Measurements from ENCODE around the gene BLID.

Gene BLID

GRCh38 chr11:122082205-122082604 is 33.8 kb downstream of the BLID start:
- Histone ChIP-seq H3K4me3 (ENCODE audit: insufficient read depth, low read depth, low read length) (no peak overlapping the region), H3K27ac (ENCODE audit: insufficient read depth, low read depth, low read length, poor library complexity, severe bottlenecking) (no peak overlapping the region), H3K36me3 (ENCODE audit: control insufficient read depth, insufficient read depth, low read length) (no peaks in the 10 kb centered on the region), H3K9me3 (ENCODE audit: control insufficient read depth, low read length) (no peaks in the 10 kb centered on the region), H3K27me3 (ENCODE audit: control insufficient read depth, insufficient read depth, low read length, poor library complexity, severe bottlenecking) (no peaks in the 10 kb centered on the region), H3K4me1 (ENCODE audit: control insufficient read depth, insufficient read depth, low read length) (peaks cover 6% of the 10 kb centered on the region)
- WGBS, 2 experiments, result 93 to 98% methylated on average over 2 of the region's 2 CpGs

- no peaks in the 10 kb centered on the region for H3K27me3 ChIP-seq (ENCODE audit: control insufficient read depth, insufficient read depth, low read length, poor library complexity, severe bottlenecking)
- H3K4me1 ChIP-seq (ENCODE audit: control insufficient read depth, insufficient read depth, low read length), result peaks cover 4% of the 10 kb centered on the region
- no peak overlapping the region for H3K27ac ChIP-seq (ENCODE audit: insufficient read depth, low read depth, low read length, poor library complexity, severe bottlenecking)
- H3K9me3 ChIP-seq (ENCODE audit: control insufficient read depth, low read length), result no peaks in the 10 kb centered on the region
- no peak overlapping the region for H3K4me3 ChIP-seq (ENCODE audit: insufficient read depth, low read depth, low read length)
- H3K36me3 ChIP-seq (ENCODE audit: control insufficient read depth, insufficient read depth, low read length), result no peaks in the 10 kb centered on the region
Measured at GRCh38 chr11:122081073-122081472, 34.9 kb downstream of the BLID start.

- Histone ChIP-seq H3K27me3 (ENCODE audit: control insufficient read depth, insufficient read depth, low read length, poor library complexity, severe bottlenecking) (no peaks in the 10 kb centered on the region), H3K27ac (ENCODE audit: insufficient read depth, low read depth, low read length, poor library complexity, severe bottlenecking) (no peak overlapping the region), H3K36me3 (ENCODE audit: control insufficient read depth, insufficient read depth, low read length) (no peaks in the 10 kb centered on the region), H3K9me3 (ENCODE audit: control insufficient read depth, low read length) (no peaks in the 10 kb centered on the region), H3K4me3 (ENCODE audit: insufficient read depth, low read depth, low read length) (no peak overlapping the region), H3K4me1 (ENCODE audit: control insufficient read depth, insufficient read depth, low read length) (no peaks in the 10 kb centered on the region)
- 80 to 100% methylated on average over 1 of the region's 1 CpG for WGBS, 2 experiments
Measured at GRCh38 chr11:122077459-122077858, 38.6 kb downstream of the BLID start.

GRCh38 chr11:122076512-122077120 is 39.4 kb downstream of the BLID start:
- Histone ChIP-seq H3K4me1 (ENCODE audit: control insufficient read depth, insufficient read depth, low read length) (no peaks in the 10 kb centered on the region), H3K27me3 (ENCODE audit: control insufficient read depth, insufficient read depth, low read length, poor library complexity, severe bottlenecking) (no peaks in the 10 kb centered on the region), H3K36me3 (ENCODE audit: control insufficient read depth, insufficient read depth, low read length) (no peaks in the 10 kb centered on the region), H3K9me3 (ENCODE audit: control insufficient read depth, low read length) (no peaks in the 10 kb centered on the region), H3K27ac (ENCODE audit: insufficient read depth, low read depth, low read length, poor library complexity, severe bottlenecking) (no peak overlapping the region), H3K4me3 (ENCODE audit: insufficient read depth, low read depth, low read length) (no peak overlapping the region)
- 91 to 94% methylated on average over 6 of the region's 6 CpGs for WGBS, 2 experiments

- H3K4me3 ChIP-seq (ENCODE audit: insufficient read depth, low read depth, low read length), result no peak overlapping the region
- no peaks in the 10 kb centered on the region for H3K27me3 ChIP-seq (ENCODE audit: control insufficient read depth, insufficient read depth, low read length, poor library complexity, severe bottlenecking)
- H3K4me1 ChIP-seq (ENCODE audit: control insufficient read depth, insufficient read depth, low read length), result peaks cover 4% of the 10 kb centered on the region
- 94 to 95% methylated on average over 2 to 3 of the region's 3 CpGs for WGBS, 2 experiments
- H3K27ac ChIP-seq (ENCODE audit: insufficient read depth, low read depth, low read length, poor library complexity, severe bottlenecking), result no peak overlapping the region
- H3K9me3 ChIP-seq (ENCODE audit: control insufficient read depth, low read length), result no peaks in the 10 kb centered on the region
- H3K36me3 ChIP-seq (ENCODE audit: control insufficient read depth, insufficient read depth, low read length), result no peaks in the 10 kb centered on the region
Measured at GRCh38 chr11:122075016-122075415, 41.0 kb downstream of the BLID start.

GRCh38 chr11:122074022-122074421 is 42.0 kb downstream of the BLID start:
- Histone ChIP-seq H3K9me3 (ENCODE audit: control insufficient read depth, low read length) (no peaks in the 10 kb centered on the region), H3K27ac (ENCODE audit: insufficient read depth, low read depth, low read length, poor library complexity, severe bottlenecking) (no peak overlapping the region), H3K4me1 (ENCODE audit: control insufficient read depth, insufficient read depth, low read length) (peaks cover 11% of the 10 kb centered on the region), H3K27me3 (ENCODE audit: control insufficient read depth, insufficient read depth, low read length, poor library complexity, severe bottlenecking) (no peaks in the 10 kb centered on the region), H3K4me3 (ENCODE audit: insufficient read depth, low read depth, low read length) (no peak overlapping the region), H3K36me3 (ENCODE audit: control insufficient read depth, insufficient read depth, low read length) (no peaks in the 10 kb centered on the region)

DNA sequence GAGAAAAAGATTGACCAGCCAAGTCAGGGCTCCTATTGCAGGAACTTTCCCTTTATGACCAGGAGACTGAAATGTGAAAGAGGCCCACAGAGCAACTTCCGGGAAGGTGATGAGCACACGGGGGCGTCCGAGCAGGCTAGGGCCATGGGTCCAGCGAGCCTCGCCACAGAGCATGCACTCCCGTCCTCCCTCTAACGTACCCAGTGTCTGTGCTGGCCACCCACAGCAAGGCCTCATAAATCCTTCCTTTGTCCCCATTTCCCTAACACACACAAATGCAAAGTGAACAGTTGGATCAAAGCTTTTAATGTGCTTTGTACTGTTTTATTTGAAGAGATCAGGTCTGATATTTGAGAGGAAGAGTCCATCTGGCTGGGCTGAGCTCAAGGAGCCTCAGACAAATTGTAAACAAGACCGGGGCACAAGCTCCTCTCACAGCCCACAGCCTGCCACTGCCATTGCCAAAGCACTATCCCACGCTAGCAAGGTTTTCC is 44.3 kb downstream of the BLID start:
- WGBS, 2 experiments, result 79 to 81% methylated on average over 10 of the region's 10 CpGs
- no peaks in the 10 kb centered on the region for H3K9me3 ChIP-seq (ENCODE audit: control insufficient read depth, low read length)
- H3K27ac ChIP-seq (ENCODE audit: insufficient read depth, low read depth, low read length, poor library complexity, severe bottlenecking), result no peak overlapping the region
- H3K36me3 ChIP-seq (ENCODE audit: control insufficient read depth, insufficient read depth, low read length), result no peaks in the 10 kb centered on the region
- H3K4me3 ChIP-seq (ENCODE audit: insufficient read depth, low read depth, low read length), result no peak overlapping the region
- no peaks in the 10 kb centered on the region for H3K27me3 ChIP-seq (ENCODE audit: control insufficient read depth, insufficient read depth, low read length, poor library complexity, severe bottlenecking)
- peaks cover 11% of the 10 kb centered on the region for H3K4me1 ChIP-seq (ENCODE audit: control insufficient read depth, insufficient read depth, low read length)

DNA sequence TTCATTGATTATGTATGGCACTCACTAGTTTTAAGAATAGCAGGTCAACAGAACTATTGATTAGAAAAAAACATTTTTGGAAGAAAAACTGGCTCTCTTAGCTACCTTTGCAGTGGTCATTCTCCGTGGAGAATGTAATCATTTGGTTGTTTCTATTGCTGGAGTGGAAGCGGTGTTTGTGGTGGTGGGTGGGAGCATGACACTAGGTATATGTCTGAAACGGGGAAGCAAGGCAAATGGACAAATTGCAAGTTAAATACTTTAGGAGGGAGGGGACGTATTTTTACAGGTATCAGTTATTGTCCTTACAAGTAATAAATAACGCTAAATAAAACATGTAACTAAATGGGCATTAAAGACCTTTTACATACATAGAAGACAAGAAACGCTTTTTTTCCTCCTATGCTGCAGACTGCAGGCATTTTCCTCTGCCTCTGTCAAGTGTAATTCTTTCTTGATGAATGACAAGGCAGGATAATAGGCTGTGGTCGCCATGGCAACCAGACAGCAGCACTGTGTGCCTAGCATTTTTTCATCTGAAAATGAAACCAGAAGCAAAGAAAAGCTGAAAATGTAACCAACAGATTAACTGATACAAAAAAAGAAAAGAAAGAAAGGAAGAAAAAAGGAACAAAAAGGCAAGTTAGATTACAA is 46.2 kb downstream of the BLID start:
- H3K36me3 ChIP-seq (ENCODE audit: control insufficient read depth, insufficient read depth, low read length), result no peaks in the 10 kb centered on the region
- WGBS, 2 experiments, result 71 to 80% methylated on average over 5 to 7 of the region's 7 CpGs
- peaks cover 11% of the 10 kb centered on the region for H3K4me1 ChIP-seq (ENCODE audit: control insufficient read depth, insufficient read depth, low read length)
- no peak overlapping the region for H3K4me3 ChIP-seq (ENCODE audit: insufficient read depth, low read depth, low read length)
- H3K27me3 ChIP-seq (ENCODE audit: control insufficient read depth, insufficient read depth, low read length, poor library complexity, severe bottlenecking), result no peaks in the 10 kb centered on the region
- no peak overlapping the region for H3K27ac ChIP-seq (ENCODE audit: insufficient read depth, low read depth, low read length, poor library complexity, severe bottlenecking)
- H3K9me3 ChIP-seq (ENCODE audit: control insufficient read depth, low read length), result no peaks in the 10 kb centered on the region

DNA sequence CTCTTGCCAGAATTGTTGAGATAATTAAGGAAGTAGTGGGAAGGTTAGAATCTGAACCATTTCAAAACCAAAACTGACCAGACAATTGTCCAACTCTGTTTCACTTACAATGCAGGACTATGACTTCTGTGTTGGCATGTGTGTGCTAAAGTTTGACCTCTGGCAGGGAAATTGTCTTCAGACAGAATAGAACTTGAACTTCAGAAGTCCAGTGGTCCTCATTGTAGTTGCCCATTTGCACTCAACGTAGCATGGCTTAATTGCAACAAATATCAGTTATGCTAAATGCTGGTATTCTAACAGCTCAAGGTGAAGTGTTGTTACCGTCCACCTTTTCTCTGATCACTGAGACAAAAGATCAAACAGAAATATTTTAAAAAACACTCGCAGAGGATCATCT is 47.2 kb downstream of the BLID start:
- Histone ChIP-seq H3K27me3 (ENCODE audit: control insufficient read depth, insufficient read depth, low read length, poor library complexity, severe bottlenecking) (no peaks in the 10 kb centered on the region), H3K9me3 (ENCODE audit: control insufficient read depth, low read length) (no peaks in the 10 kb centered on the region), H3K4me3 (ENCODE audit: insufficient read depth, low read depth, low read length) (no peak overlapping the region), H3K27ac (ENCODE audit: insufficient read depth, low read depth, low read length, poor library complexity, severe bottlenecking) (no peak overlapping the region), H3K4me1 (ENCODE audit: control insufficient read depth, insufficient read depth, low read length) (peaks cover 11% of the 10 kb centered on the region), H3K36me3 (ENCODE audit: control insufficient read depth, insufficient read depth, low read length) (no peaks in the 10 kb centered on the region)
- 93 to 96% methylated on average over 3 of the region's 3 CpGs for WGBS, 2 experiments

DNA sequence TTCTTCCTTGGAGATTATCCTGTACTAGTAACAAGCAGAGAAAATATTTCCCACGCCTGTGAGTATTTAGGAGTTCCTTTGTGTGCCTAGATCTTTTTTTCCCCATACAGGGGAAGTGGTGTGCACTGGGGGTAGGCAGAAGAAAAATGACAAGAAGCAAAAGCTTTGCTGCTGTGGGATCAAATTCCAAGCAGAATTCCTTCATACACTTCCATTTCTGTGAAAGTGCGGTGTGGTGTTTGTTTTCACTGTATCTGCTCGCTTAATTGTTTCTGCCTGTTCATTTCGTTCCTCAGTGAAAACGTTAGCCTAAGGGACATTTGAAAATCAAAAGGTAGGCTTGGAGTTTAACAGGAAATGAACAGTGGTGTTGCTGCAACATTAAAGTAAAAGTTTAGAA is 47.9 kb downstream of the BLID start:
- Histone ChIP-seq H3K27me3 (ENCODE audit: control insufficient read depth, insufficient read depth, low read length, poor library complexity, severe bottlenecking) (no peaks in the 10 kb centered on the region), H3K27ac (ENCODE audit: insufficient read depth, low read depth, low read length, poor library complexity, severe bottlenecking) (no peak overlapping the region), H3K4me3 (ENCODE audit: insufficient read depth, low read depth, low read length) (no peak overlapping the region), H3K36me3 (ENCODE audit: control insufficient read depth, insufficient read depth, low read length) (no peaks in the 10 kb centered on the region), H3K9me3 (ENCODE audit: control insufficient read depth, low read length) (no peaks in the 10 kb centered on the region), H3K4me1 (ENCODE audit: control insufficient read depth, insufficient read depth, low read length) (peaks cover 11% of the 10 kb centered on the region)
- WGBS, 2 experiments, result 79 to 81% methylated on average over 5 of the region's 5 CpGs
